GM18498 (cell line): ENCODE results near the gene DNAJC5G.
"Not testable (repeated sequence)": the region's sequence is repeated elsewhere in the genome, so short reads cannot be mapped to it uniquely, and the experiment has no call there.

Experiments
- ATAC-seq: cut with Tn5 transposase; IDR thresholded peaks from one replicate; pipeline ENCODE4 v1.9.1; 2021; ENCODE audit warnings: mild to moderate bottlenecking, moderate library complexity; ENCODE audit not compliant: unreplicated experiment

DNAJC5G gene

GRCh38 chr2:27306573-27307286, 31.5 kb downstream of the DNAJC5G start:
- ATAC-seq = no peak

DNA sequence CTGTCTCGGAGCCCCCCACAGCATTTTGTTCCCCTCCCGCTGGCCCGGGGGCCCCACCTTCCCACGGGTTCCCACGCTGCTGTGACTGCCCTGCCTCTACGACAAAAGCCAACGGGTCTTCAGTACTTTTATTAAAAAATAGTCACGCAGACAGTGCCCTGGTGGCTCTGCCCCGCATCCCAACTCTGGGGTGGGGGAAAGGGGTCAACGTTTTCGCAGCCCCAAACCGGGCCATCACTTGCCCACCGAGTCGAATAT, 32.0 kb downstream of the DNAJC5G start:
- ATAC-seq = no peak

DNA sequence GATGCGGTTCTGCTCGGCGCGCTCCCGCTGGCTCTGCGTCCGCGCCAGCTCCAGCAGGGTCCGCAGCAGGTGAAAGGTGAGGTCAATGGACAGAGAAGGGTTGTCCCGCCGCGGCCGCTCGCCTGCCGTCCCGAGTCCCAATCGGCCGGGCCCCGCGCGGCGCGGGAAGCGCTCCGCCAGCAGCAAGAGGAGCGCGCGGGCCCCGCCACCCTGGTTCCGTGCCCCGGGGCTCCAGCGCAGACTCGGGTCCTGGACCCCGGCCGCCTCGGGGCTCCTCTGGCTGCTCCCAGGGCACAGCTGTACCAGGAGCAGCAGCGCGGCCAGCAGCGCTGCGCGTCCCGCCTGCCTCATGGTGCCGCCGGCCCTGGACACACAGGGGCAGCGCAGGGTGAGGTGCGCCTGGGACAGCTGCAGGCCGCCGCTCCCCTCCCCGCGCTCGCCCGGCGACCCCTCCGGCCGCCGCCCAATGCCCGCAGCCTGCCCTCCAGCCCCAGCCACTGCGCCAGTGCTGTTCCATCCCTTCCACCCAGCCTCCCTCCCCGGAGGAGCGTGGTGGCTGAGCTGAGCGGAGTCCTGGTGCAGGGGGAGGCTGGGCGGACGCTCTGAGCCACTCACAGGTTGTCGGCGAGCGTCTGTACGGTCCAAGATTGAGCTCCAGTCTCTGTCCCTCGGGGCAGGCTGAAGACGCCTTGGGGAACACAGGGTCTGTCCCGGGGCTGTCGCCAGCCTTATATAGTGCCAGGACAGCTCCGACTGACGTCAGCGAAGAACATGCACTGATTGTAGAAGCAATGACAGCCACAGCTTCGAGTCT, 32.5 kb downstream of the DNAJC5G start:
- no peak for ATAC-seq

- no peak for ATAC-seq
These were observed 33.2 kb downstream of the DNAJC5G start, which contains the start of gene UCN for GRCh38 chr2:27308359-27308881. Gene UCN (minus strand): TSS chr2:27308445. CDS start chr2:27307895, 550 bp downstream.

- no peak for ATAC-seq
These were observed 34.4 kb downstream of the DNAJC5G start for GRCh38 chr2:27309651-27310050.

- ATAC-seq = no peak
These were observed 36.9 kb downstream of the DNAJC5G start for GRCh38 chr2:27312152-27312551.

DNA sequence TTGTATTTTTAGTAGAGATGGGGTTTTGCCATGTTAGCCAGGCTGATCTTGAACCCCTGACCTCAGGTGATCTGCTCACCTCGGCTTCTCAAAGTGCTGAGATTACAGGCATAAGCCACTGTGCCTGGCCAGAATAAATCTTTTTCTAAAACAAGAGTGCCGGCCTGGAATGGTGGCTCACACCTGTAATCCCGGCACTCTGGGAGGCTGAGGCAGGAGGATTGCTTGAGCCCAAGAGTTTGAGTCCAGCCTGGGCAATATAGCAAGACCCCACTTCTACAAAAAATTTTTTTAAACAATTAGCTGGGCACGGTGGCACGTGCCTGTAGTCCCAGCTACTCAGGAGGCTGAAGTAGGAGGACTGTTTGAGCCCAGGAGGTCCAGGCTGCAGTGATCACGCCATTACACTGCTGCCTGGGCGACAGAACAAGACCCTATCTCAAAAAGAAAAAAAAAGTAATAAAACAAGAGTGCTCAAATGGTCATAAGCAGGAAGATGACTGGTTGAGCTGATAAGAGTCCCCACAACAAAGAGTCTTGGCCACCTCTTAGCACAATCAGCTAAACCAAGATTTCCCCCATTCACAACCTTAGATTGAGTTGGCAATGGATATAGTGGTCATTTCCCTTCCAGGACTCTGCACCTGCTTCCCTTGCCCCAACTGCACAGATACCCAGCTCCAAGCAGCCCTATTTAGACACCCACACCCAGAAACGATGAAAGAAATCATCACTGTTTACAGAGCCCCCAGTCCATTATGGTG, 38.8 kb downstream of the DNAJC5G start:
- no peak for ATAC-seq

- no peak for ATAC-seq
These were observed 39.5 kb downstream of the DNAJC5G start for GRCh38 chr2:27314709-27315108.

DNA sequence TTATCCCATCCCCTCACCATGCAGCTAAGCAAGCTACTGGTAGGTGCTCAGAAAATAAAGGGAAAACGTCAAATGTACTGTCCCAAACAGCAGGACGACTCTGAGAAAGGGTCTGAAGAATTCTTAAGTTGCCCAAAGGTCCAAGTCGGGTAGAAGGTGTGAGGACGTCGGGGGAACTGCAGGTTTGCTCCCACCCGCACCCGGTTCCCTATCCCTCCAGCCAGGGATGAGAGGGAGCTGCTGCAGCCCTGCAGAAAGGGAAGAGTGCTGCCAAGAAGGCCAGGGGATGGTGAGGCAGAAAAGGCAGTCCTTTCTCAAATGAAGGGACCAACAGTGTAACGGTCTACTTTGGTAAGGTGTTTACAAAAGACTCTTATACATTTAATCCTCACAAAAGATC, 39.9 kb downstream of the DNAJC5G start:
- ATAC-seq = no peak

GRCh38 chr2:27316655-27317412, 41.6 kb downstream of the DNAJC5G start:
- ATAC-seq = no peak

DNA sequence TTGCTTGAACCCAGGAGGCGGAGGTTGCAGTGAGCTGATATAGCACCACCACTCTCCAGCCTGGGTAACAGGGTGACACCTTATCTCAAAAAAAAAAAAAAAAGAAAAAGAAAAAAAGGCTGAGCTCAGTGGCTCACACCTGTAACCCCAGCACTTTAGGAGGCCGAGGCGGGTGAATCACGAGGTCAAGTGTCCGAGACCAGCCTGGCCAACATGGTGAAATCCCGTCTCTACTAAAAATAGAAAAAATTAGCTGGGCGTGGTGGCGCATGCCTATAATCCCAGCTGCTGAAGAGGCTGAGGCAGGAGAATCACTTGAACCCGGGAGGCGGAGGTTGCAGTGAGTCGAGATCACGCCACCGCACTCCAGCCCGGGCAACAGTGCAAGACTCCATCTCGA, 44.6 kb downstream of the DNAJC5G start:
- not testable (repeated sequence) for ATAC-seq

DNA sequence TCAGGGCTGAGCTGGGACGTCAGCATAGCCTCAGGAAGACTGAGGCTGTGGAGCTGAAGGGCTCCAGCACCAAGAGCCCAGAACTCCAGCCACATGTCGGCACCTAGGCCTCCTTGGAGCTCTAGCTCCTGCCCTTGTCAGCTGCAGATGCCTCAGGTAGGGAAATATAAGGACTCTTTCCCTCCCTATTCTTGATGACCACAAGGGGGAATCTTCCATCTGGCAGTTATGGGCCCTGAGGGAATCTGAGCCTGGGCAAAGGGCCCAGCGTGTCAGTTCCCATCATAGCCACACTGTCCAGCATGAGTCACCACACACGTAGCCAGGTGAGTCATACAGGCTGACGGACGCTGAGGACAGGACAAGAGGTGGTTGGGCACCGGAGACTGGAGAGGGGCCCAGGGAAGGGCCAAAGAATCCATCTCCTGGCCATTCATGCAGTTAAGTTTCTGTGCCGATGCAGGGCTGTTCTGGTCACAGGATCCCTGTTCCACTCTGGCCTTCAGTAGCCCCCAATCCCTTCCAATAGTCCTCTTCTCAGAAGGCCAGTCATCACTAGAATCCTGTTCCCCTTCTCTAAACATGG, 45.8 kb downstream of the DNAJC5G start:
- ATAC-seq = no peak

- peak; percentile 30 for ATAC-seq
These were observed 47.1 kb downstream of the DNAJC5G start for GRCh38 chr2:27322301-27322765.

DNA sequence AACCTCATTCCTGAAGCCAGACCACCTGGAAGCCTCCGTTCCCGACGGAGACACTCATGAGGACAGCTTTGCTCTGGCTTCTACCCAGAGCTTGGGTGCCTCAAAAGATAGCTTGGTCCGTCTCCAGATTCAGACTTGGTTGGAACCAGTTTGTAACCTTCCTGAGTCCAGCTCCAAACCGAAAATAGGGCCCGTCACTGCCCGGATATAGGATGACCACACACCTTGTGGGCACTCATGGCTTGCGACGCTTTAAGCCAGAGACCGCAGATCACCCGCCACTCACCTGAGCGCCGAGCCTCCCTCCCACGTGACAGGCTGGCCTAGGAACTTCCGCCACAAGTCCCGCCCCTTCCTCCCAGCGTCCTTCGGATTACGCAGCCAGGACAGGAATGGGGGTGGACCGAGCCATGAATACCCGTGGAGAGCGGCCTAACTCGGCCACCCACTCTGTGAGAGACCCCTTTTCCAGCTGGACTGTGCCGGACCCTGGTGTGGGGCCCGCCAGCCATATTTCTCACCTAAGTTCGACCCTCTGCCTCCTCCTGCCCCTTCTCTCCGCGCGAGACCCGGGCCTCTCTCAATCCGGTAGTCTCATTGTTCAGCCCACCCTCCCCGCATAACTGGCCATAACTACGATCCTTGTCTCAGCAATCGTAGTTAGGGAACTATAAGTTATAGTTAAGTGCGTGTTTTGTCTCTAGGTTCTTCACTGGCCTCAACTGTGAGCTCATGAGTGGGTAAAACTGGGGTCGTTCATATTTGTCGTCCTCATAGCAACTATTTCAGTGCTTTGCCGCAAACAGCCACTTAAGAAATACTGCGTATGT, 47.7 kb downstream of the DNAJC5G start, which contains the start of gene MPV17:
MPV17 (minus strand) TSS at position 332 of the 830 bp plus-strand sequence. CDS start 580 bp downstream, outside the sequence.
- peak; percentile 90 for ATAC-seq

DNA sequence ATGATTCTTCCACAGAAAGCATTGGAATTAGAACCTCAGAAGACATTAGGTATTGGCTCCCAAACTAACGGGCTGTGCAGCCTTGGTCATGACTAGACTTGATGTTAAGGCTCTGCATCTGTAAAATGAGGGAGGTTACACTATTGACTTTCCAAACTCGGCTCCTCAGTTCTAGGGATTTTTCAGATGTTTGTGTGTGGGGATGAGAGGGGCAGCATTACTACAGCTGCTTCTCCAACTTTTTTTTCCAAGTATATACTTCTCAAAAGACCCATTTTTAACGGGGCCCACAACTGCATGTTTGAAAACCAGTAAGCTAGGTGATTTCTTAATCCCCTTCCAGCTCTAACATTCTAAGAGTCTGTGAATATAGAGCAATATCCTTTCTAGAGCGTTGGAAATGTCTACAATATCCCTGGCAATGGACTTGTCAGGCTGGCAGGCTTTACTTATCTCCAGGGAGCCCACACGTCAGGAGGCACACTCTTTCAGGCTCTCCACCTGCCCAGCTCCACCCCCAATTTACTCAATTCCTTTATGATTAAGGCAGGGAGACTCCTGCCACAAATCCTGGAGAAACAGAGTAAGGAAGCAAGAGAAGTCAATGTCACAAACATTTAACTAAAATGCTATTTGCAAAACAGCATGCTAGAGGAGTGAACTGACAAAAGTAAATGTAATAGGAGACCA, 48.5 kb downstream of the DNAJC5G start:
- ATAC-seq = no peak

DNA sequence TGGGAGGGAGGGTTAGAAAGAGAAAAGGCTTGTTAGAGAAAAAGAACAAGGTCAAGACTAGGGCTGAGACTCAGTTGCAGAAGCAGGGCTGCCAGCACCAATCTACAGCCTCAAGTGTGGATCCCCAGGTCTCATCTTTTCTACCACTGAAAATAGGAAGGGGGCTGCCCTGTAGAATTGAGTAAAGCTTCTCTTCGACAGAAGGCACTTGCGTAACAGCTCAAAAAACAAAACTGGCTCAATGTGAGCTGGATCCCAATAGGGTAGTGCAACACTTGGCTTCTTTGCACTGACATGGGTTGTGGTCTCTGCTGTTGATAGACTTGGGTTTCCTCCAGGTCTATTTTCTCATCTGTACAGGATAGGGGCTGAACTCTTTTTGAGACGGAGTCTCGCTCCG, 49.5 kb downstream of the DNAJC5G start:
- ATAC-seq = no peak
